Measurements from ENCODE around the gene IPO4. TPM values are rescaled to one million over a fixed set of nuclear protein-coding genes. Genes with fewer than 3 reads are reported as not detected.

IPO4 gene
- total and polyA plus RNA-seq, 2 experiments from 2014 or later: 34.2 to 105 TPM

DNA sequence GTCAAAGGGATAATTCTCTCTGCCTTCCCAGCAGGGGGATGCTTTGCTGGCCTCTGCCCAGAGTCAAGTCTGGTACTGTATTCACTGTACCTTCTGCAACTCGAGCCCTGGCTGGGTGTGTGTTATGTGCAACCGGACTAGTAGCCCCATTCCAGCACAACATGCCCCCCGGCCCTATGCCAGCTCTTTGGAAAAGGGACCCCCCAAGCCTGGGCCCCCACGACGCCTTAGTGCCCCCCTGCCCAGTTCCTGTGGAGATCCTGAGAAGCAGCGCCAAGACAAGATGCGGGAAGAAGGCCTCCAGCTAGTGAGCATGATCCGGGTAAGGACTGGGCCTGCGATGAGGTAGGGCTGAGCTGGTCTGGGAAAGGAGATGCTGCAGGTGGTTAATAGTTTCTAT, 38.0 kb downstream of the IPO4 start (continued):
- TF ChIP-seq, protein P1, sequence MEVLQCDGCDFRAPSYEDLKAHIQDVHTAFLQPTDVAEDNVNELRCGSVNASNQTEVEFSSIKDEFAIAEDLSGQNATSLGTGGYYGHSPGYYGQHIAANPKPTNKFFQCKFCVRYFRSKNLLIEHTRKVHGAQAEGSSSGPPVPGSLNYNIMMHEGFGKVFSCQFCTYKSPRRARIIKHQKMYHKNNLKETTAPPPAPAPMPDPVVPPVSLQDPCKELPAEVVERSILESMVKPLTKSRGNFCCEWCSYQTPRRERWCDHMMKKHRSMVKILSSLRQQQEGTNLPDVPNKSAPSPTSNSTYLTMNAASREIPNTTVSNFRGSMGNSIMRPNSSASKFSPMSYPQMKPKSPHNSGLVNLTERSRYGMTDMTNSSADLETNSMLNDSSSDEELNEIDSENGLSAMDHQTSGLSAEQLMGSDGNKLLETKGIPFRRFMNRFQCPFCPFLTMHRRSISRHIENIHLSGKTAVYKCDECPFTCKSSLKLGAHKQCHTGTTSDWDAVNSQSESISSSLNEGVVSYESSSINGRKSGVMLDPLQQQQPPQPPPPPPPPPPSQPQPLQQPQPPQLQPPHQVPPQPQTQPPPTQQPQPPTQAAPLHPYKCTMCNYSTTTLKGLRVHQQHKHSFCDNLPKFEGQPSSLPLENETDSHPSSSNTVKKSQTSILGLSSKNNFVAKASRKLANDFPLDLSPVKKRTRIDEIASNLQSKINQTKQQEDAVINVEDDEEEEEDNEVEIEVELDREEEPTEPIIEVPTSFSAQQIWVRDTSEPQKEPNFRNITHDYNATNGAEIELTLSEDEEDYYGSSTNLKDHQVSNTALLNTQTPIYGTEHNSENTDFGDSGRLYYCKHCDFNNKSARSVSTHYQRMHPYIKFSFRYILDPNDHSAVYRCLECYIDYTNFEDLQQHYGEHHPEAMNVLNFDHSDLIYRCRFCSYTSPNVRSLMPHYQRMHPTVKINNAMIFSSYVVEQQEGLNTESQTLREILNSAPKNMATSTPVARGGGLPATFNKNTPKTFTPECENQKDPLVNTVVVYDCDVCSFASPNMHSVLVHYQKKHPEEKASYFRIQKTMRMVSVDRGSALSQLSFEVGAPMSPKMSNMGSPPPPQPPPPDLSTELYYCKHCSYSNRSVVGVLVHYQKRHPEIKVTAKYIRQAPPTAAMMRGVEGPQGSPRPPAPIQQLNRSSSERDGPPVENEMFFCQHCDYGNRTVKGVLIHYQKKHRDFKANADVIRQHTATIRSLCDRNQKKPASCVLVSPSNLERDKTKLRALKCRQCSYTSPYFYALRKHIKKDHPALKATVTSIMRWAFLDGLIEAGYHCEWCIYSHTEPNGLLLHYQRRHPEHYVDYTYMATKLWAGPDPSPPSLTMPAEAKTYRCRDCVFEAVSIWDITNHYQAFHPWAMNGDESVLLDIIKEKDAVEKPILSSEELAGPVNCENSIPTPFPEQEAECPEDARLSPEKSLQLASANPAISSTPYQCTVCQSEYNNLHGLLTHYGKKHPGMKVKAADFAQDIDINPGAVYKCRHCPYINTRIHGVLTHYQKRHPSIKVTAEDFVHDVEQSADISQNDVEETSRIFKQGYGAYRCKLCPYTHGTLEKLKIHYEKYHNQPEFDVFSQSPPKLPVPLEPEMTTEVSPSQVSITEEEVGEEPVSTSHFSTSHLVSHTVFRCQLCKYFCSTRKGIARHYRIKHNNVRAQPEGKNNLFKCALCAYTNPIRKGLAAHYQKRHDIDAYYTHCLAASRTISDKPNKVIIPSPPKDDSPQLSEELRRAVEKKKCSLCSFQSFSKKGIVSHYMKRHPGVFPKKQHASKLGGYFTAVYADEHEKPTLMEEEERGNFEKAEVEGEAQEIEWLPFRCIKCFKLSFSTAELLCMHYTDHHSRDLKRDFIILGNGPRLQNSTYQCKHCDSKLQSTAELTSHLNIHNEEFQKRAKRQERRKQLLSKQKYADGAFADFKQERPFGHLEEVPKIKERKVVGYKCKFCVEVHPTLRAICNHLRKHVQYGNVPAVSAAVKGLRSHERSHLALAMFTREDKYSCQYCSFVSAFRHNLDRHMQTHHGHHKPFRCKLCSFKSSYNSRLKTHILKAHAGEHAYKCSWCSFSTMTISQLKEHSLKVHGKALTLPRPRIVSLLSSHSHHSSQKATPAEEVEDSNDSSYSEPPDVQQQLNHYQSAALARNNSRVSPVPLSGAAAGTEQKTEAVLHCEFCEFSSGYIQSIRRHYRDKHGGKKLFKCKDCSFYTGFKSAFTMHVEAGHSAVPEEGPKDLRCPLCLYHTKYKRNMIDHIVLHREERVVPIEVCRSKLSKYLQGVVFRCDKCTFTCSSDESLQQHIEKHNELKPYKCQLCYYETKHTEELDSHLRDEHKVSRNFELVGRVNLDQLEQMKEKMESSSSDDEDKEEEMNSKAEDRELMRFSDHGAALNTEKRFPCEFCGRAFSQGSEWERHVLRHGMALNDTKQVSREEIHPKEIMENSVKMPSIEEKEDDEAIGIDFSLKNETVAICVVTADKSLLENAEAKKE (CRISPR knock-in tag; IDR thresholded peaks at IDR 0.05): no peak
- TF ChIP-seq STAT1 (IDR thresholded peaks at IDR 0.05; ENCODE audit: unreplicated experiment) (no peak), CREB1 (CRISPR knock-in tag; IDR thresholded peaks at IDR 0.05; ENCODE audit: low read depth) (no peak), ZNF331 (CRISPR knock-in tag; IDR thresholded peaks at IDR 0.05; ENCODE audit: low read depth) (no peak), EZH2phosphoT487 (IDR thresholded peaks at IDR 0.05; ENCODE audit: unreplicated experiment) (no peak)
- TF ChIP-seq, protein P2, sequence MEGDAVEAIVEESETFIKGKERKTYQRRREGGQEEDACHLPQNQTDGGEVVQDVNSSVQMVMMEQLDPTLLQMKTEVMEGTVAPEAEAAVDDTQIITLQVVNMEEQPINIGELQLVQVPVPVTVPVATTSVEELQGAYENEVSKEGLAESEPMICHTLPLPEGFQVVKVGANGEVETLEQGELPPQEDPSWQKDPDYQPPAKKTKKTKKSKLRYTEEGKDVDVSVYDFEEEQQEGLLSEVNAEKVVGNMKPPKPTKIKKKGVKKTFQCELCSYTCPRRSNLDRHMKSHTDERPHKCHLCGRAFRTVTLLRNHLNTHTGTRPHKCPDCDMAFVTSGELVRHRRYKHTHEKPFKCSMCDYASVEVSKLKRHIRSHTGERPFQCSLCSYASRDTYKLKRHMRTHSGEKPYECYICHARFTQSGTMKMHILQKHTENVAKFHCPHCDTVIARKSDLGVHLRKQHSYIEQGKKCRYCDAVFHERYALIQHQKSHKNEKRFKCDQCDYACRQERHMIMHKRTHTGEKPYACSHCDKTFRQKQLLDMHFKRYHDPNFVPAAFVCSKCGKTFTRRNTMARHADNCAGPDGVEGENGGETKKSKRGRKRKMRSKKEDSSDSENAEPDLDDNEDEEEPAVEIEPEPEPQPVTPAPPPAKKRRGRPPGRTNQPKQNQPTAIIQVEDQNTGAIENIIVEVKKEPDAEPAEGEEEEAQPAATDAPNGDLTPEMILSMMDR (conservative IDR thresholded peaks at IDR 0.05; ENCODE audit: low read depth in 2 of 2): no peak

DNA sequence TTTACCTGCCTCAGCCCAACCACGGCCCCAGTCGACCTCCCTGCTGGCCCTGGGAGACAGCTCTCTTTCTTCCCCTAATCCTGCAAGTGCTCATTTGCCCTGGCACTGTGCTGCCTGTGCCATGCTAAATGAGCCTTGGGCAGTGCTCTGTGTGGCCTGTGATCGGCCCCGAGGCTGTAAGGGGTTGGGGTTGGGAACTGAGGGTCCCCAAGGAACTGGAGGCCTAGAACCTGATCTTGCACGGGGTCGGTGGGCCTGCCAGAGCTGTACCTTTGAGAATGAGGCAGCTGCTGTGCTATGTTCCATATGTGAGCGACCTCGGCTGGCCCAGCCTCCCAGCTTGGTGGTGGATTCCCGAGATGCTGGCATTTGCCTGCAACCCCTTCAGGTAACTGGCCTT, 38.6 kb downstream of the IPO4 start:
- Histone ChIP-seq H3K27ac (ENCODE audit: low read depth) (no peak overlapping the region), H3K36me3 (ENCODE audit: insufficient read depth) (peaks cover 28% of the 10 kb centered on the region), H3K4me3 (no peak overlapping the region), H3K9me2 (ENCODE audit: insufficient read depth) (no peaks in the 10 kb centered on the region), H2AFZ (no peak overlapping the region), H3K4me1 (ENCODE audit: insufficient read depth) (peaks cover 12% of the 10 kb centered on the region), H3K4me2 (no peak overlapping the region), H3F3A (replicated peaks; ENCODE audit: low read depth) (no peaks in the 10 kb centered on the region), H4K20me1 (replicated peaks; ENCODE audit: insufficient read depth) (peaks cover 7% of the 10 kb centered on the region; the same call in 1 of the 2 replicates), H3K27me3 (ENCODE audit: insufficient read depth) (no peaks in the 10 kb centered on the region), H3K79me2 (replicated peaks; ENCODE audit: insufficient read depth) (peaks cover 32% of the 10 kb centered on the region)
- Mint-ChIP-seq H3K27me3 (ENCODE audit: insufficient read depth, low read depth, poor library complexity) (peaks cover 11% of the 10 kb centered on the region), H3K4me1 (peaks cover 21% of the 10 kb centered on the region), H3K36me3 (ENCODE audit: low read depth) (peaks cover 64% of the 10 kb centered on the region), H3K27ac (no peak overlapping the region), H3K4me3 (no peak overlapping the region), H3K9me3 (no peaks in the 10 kb centered on the region; the same call in 2 of the 3 replicates)
- DNase-seq (ENCODE audit: low spot score) (no peak), ATAC-seq (no peak)
- TF ChIP-seq, protein P2 (conservative IDR thresholded peaks at IDR 0.05; ENCODE audit: low read depth in 2 of 2): no peak
- TF ChIP-seq ZNF331 (CRISPR knock-in tag; IDR thresholded peaks at IDR 0.05; ENCODE audit: low read depth): no peak
